Large intestine (tissue), 3 donors: ENCODE data around the gene RPS25. TPM values are rescaled to one million over a fixed set of nuclear protein-coding genes. Genes with fewer than 3 reads are reported as not detected.
A peak's percentile ranks its signal among the peaks of the same experiment; 100 is the strongest.

Source experiments
- DNase-seq, 2 donors: peaks; one replicate each; pipeline versions ENCODE4 v3.0.0 to v3.0.0-alpha.2; 2013
- H3K27ac ChIP-seq: one replicate; pipeline ENCODE4 v1.5.1; 2013; ENCODE audit warnings: low read length
- H3K27me3 ChIP-seq: 2 replicates; pipeline ENCODE4 v1.6.1; 2013; ENCODE audit warnings: low read length; ENCODE audit not compliant: control insufficient read depth, insufficient read depth
- H3K36me3 ChIP-seq: 2 replicates; pipeline ENCODE4 v1.6.1; 2013; ENCODE audit warnings: low read length; ENCODE audit not compliant: control insufficient read depth, insufficient read depth
- H3K4me1 ChIP-seq: one replicate; pipeline ENCODE4 v1.6.1; 2013; ENCODE audit warnings: low read length; ENCODE audit not compliant: control insufficient read depth, insufficient read depth
- H3K4me3 ChIP-seq: one replicate; pipeline ENCODE4 v1.5.1; 2013; ENCODE audit warnings: low read length
- H3K9me3 ChIP-seq: one replicate; pipeline ENCODE4 v1.6.1; 2013; ENCODE audit warnings: mild to moderate bottlenecking, low read depth, low read length, moderate library complexity; ENCODE audit not compliant: control insufficient read depth
- WGBS: methylation state at CpG from one replicate; pipeline ENCODE4 v1.1.5; 2013; ENCODE audit warnings: low lambda C conversion rate; ENCODE audit not compliant: insufficient coverage; 5-methylcytosine and 5-hydroxymethylcytosine counted together
- polyA plus RNA-seq: library from polyadenylated mRNA; unstranded; fragments of 120-200 nt; gene quantifications from one replicate; pipeline ENCODE4 v1.2.1, GENCODE V29; 2013

Gene RPS25
- polyA plus RNA-seq, 1 donor, result 1,295 TPM

DNA sequence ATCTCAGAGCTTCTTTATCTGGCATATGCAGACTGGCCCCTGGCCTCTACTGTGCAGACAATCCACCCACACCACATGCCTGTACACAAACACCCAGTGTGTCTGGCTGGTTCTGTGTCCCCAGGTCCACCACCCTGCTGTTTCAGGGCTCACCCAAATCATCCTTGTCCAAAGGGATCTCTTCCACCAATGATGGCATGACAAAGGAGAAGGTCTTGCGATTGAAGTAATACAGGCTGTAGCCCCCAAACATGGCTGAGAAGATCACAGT lies 10.9 kb upstream of the RPS25 start:
- Histone ChIP-seq H3K4me3 (peak overlapping the region; percentile 96), H3K36me3 (peaks cover 35% of the 10 kb centered on the region), H3K9me3 (no peaks in the 10 kb centered on the region), H3K27me3 (no peaks in the 10 kb centered on the region), H3K27ac (peak overlapping the region; percentile 93), H3K4me1 (peaks cover 37% of the 10 kb centered on the region)
- WGBS, result no CpG with 5 or more reads among the region's 1 CpG
- DNase-seq, result no peak

DNA sequence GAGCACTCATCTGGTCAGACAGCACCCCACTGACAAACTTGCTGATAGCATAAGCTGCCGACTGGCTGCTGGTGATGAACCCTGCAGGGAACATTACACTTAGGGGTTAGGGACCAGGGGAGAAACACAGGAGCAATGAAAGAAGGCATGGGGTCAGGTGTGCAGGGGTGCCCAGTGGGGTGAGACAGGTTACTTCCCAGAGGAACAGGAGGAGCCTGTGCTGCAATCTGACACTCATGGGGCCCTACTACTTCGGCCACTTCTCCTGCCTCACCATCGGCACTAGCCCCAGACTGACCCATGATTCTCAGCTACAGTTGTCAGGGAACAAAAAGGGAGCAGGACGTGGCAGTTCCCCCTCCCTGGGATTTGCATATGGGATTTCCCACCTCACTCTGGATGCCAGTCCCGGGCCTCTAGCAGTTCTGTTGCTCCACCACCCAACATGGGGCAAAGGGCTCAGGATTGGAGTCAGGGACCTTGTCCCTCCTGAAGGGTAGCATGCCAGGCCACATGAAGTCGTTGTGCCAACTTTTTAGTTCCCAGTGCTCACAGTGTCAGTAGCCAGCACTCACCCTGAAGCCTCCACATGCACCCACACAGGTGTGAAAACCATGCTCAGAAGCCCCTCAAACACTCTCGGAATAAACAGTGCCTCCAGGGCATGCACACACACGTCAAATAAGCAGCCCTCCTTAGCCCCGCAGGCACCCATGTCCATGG lies 10.4 kb upstream of the RPS25 start:
- H3K27me3 ChIP-seq, result no peaks in the 10 kb centered on the region
- no peaks in the 10 kb centered on the region for H3K9me3 ChIP-seq
- peak in 1 of 2 donors; percentile 32 for DNase-seq
- no CpG with 5 or more reads among the region's 9 CpGs for WGBS
- peak overlapping the region; percentile 96 for H3K4me3 ChIP-seq
- H3K36me3 ChIP-seq, result peaks cover 40% of the 10 kb centered on the region
- peaks cover 40% of the 10 kb centered on the region for H3K4me1 ChIP-seq
- H3K27ac ChIP-seq, result peak overlapping the region; percentile 93

DNA sequence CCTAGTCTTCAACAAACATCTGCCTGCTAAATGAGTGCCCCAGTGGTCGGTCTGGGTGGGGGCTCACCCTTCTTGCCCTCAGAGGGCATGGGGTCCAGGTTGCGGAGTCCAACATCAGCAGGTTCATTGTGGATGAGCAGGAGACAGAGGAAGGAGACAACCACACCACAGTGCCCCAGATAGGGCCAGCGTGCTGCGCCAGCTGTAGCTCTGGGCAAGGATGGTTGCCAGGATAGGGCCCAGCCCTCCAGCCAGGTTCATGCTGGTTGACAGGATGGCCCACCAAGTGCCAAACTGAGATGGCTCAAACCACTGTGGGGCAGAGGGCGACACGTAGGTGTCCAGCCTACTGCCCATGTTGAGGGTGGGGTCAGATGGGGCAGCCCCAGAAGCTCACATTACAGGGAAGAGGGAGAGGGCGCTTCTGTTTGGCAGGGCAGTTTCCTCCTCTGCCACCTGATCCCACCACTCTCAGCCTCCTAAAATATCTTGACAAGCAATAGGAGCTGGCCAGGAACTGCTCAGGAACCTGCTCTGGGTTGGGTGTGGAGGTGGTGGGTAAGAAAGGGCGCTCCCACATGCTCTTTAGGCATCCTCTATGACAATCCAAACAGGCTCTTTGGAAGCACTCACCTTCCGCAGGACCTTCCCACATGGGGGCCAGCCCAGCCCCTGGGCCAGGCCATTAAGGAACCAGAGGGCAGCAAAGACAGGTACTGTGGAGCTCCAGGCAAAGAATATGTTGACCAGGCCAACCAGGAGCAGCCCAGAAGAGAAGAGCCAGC lies 9.6 kb upstream of the RPS25 start:
- no peak for DNase-seq
- no peaks in the 10 kb centered on the region for H3K9me3 ChIP-seq
- peaks cover 46% of the 10 kb centered on the region for H3K36me3 ChIP-seq
- H3K27me3 ChIP-seq, result no peaks in the 10 kb centered on the region
- peak overlapping the region; percentile 93 for H3K27ac ChIP-seq
- no CpG with 5 or more reads among the region's 9 CpGs for WGBS
- peaks cover 48% of the 10 kb centered on the region for H3K4me1 ChIP-seq
- peak overlapping the region; percentile 96 for H3K4me3 ChIP-seq

DNA sequence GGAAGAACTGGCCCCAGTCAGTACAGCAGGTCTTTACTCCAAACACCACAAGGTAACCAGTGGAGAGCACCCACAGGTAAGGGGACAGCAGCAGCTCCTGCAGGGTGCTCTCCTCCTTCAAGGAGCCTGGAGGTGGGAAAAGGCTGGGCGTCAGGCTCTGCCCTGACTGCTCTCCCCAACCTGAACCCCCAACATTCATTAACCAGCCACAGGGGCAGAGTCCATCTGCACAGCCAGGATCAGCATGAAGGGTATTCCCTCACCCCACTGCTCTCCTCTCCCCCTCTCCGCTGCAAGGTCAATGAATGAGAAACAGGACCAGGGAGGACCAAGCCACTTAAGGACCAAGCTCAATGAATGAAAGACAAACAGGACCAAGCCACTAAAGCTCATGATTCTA lies 8.8 kb upstream of the RPS25 start:
- WGBS, result no CpG with 5 or more reads among the region's 2 CpGs
- peak overlapping the region; percentile 96 for H3K4me3 ChIP-seq
- H3K4me1 ChIP-seq, result peaks cover 55% of the 10 kb centered on the region
- peaks cover 53% of the 10 kb centered on the region for H3K36me3 ChIP-seq
- DNase-seq, result peak; percentile 73 to 90
- no peaks in the 10 kb centered on the region for H3K27me3 ChIP-seq
- H3K9me3 ChIP-seq, result no peaks in the 10 kb centered on the region
- H3K27ac ChIP-seq, result peak overlapping the region; percentile 93

DNA sequence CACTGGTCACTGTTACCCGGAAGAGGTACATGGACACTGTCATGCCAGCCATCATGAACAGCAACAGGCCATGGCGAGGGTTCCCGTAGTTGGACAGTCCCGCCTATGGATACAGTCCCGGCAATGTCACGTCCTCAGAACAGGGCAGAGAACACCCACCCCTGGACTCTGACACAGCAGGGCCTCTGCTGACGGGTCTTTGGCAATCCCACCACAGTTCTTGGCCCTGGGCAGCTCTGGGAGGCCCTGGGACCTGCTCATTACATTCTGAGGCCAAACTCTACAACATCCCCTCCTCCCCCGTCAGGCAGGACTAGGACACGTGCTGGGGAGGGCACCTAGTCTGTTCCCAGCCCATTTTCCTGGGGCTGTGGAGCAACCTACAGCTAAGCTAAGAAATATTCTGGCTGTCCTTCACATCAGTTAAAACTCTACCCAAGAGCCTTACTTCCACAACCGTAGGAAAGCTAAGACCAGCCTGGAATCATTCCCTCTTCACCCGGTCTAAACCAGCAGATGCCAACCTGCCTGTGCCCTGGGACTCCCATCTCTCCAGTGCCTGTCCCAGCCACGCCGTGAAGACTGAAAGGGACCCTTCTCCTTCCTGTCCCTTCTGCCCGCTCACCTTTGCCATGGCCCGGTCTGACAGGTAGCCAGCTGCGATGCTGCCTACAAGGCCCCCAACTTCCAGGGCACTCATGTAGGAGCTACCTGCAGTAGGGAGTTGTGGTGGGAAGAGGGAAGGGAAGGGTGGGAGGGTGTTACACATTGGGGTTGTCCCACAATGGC lies 8.0 kb upstream of the RPS25 start:
- Histone ChIP-seq H3K9me3 (no peaks in the 10 kb centered on the region), H3K36me3 (peaks cover 53% of the 10 kb centered on the region), H3K4me1 (peaks cover 62% of the 10 kb centered on the region), H3K4me3 (peak overlapping the region; percentile 96), H3K27me3 (no peaks in the 10 kb centered on the region), H3K27ac (peak overlapping the region; percentile 93)
- DNase-seq, result peak; percentile 62 to 86
- no CpG with 5 or more reads among the region's 16 CpGs for WGBS

DNA sequence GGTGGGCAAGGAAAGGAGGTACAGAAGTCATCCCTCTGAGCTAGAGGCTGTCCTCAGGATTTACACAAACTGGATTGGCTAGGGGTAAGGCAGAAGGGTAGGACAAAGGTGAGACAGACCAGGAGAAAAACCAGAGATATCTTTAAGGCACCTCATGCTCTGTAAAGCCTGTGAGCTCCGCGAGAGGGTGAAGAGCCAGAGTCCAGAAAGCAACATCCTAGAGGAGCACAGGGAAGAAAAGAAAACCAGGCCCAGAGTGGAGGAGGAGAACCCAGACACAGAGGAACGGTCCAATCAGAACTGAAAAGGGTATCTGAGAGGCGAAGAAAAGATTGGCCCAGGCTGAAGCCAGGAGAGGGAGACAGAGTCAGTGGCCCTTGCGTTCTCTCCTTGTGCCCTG lies 7.4 kb upstream of the RPS25 start:
- peak overlapping the region; percentile 96 for H3K4me3 ChIP-seq
- peak overlapping the region; percentile 93 for H3K27ac ChIP-seq
- WGBS, result 73% methylated on average over 2 of the region's 5 CpGs
- no peaks in the 10 kb centered on the region for H3K27me3 ChIP-seq
- peaks cover 53% of the 10 kb centered on the region for H3K36me3 ChIP-seq
- DNase-seq, result peak; percentile 43 to 75
- peaks cover 69% of the 10 kb centered on the region for H3K4me1 ChIP-seq
- H3K9me3 ChIP-seq, result no peaks in the 10 kb centered on the region

DNA sequence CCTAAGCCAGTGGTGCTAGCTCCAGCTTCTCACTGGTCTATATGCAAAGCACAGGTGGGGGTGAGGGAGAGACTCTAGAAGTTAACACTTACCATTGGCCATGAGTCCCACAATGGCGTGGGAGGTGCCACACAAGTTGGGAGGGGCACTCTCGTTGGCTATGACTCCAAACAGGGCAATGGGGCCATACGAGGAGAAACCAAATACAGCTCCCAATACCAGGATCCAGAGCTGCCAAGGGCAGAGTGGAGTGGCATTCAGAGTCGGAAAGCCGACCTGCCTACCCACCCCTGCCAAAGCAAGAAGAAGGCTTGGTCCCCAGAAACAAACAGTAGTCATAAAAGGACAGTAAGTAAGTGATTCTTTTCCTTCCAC lies 6.9 kb upstream of the RPS25 start:
- DNase-seq, result no peak
- Histone ChIP-seq H3K4me1 (peaks cover 72% of the 10 kb centered on the region), H3K36me3 (peaks cover 53% of the 10 kb centered on the region), H3K27ac (peak overlapping the region; percentile 93), H3K4me3 (peak overlapping the region; percentile 96), H3K9me3 (no peaks in the 10 kb centered on the region), H3K27me3 (no peaks in the 10 kb centered on the region)
- no CpG with 5 or more reads among the region's 5 CpGs for WGBS

DNA sequence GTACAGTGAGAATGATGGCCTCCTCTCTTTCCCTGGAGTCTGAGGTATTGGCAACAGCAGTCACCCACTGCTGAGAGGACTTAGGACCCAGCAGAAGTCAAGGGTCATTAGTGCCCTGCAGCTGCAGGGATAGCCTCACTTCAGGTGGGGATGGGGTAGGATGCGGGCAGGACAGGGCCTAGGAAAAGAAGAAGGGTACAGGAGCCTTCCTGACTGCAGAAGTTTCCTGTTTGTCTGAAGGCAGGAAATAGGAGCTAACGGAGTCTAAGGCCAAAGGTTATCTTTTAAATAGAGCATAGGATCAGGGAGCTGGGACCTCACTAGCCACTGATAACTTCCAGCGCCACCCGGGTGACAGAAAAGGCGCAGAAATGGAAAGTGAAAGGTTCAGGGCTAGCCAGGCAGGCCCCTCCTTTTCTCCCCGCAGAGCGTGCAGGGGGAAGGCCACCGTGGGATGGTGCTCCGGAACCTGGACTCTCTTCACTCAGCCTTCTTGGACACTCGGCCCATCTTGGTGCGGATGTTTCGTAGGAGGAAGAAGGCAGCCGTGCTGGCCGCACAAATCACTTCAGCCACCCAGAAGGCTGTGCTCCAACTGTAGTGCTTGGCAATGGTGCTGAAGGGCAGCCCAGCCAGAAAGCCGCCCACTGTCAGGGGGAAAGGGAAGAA lies 6.4 kb upstream of the RPS25 start:
- DNase-seq, result peak in 1 of 2 donors; percentile 60
- peak overlapping the region; percentile 96 for H3K4me3 ChIP-seq
- H3K27ac ChIP-seq, result peak overlapping the region; percentile 93
- H3K4me1 ChIP-seq, result peaks cover 77% of the 10 kb centered on the region
- H3K27me3 ChIP-seq, result no peaks in the 10 kb centered on the region
- H3K9me3 ChIP-seq, result no peaks in the 10 kb centered on the region
- no CpG with 5 or more reads among the region's 15 CpGs for WGBS
- peaks cover 53% of the 10 kb centered on the region for H3K36me3 ChIP-seq

DNA sequence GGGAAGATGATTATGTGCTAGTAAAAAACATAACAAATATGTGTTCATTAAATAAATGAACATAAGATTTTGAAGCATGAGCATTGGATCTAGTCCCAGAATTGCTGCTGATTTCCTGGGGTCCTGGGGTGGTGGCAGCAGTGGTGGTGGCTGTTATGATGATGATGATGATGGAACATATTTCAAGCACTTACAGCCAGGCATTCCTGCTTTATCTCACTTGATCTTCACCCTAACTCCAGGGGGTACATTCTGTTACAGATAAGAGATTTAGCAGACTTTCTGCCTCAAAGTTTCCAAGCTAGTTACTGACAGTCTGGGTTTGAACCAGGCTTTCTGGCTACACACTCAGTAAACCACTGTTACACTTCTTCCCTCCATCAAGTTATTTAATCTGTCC lies 5.6 kb upstream of the RPS25 start:
- no peak overlapping the region for H3K27ac ChIP-seq
- peaks cover 53% of the 10 kb centered on the region for H3K36me3 ChIP-seq
- H3K27me3 ChIP-seq, result no peaks in the 10 kb centered on the region

DNA sequence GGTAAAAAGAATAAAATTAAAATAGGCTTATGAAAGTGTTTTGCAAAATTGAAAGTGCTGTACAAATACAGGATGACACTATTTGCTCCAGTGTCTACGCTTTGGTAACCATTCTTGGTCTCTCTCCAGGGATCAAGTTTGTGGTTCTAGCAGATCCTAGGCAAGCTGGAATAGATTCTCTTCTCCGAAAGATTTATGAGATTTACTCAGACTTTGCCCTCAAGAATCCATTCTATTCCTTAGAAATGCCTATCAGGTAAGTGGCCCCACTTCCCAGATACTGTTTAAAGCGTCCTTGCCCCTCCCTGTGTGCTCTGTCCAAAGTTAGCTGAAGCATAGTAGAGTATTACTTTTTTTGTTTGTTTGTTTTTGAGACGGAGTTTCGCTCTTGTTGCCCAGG lies 3.5 kb upstream of the RPS25 start:
- Histone ChIP-seq H3K27me3 (no peaks in the 10 kb centered on the region), H3K27ac (peak overlapping the region; percentile 34), H3K4me1 (peaks cover 70% of the 10 kb centered on the region), H3K36me3 (peaks cover 47% of the 10 kb centered on the region), H3K4me3 (no peak overlapping the region), H3K9me3 (no peaks in the 10 kb centered on the region)
- whole genome bisulfite sequencing, result 43% methylated on average over 1 of the region's 5 CpGs
- peak in 1 of 2 donors; percentile 69 for DNase-seq

More for the DNA sequence above, 5.6 kb upstream of the RPS25 start:
- peaks cover 77% of the 10 kb centered on the region for H3K4me1 ChIP-seq
- no peak overlapping the region for H3K4me3 ChIP-seq
- DNase-seq, result no peak
- H3K9me3 ChIP-seq, result no peaks in the 10 kb centered on the region
